SK-N-SH (cell line): ENCODE data around the gene PIAS4. TPM values are rescaled to one million over a fixed set of nuclear protein-coding genes. Genes with fewer than 3 reads are reported as not detected.
"Not testable (repeated sequence)": the region's sequence is repeated elsewhere in the genome, so short reads cannot be mapped to it uniquely, and the experiment has no call there.

Experiments used
- CTCF ChIA-PET: fragments of 300-600, 350-600 bp; formaldehyde crosslinking; extraction: SDS; loops from one replicate; lab custom pipeline; 2021; lab: Yijun Ruan, JAX
- POLR2A ChIA-PET: fragments of 350-600 bp; sonication (Branson Sonifier 250); formaldehyde crosslinking; extraction: SDS; loops from one replicate; lab custom pipeline; 2020; ENCODE audit warnings: antibody characterized with exemption, inconsistent platforms; lab: Yijun Ruan, JAX
- DNase-seq: peaks from one replicate; pipeline ENCODE4 v3.0.0; 2012
- H2AFZ ChIP-seq: fragments of 200-600 bp; sonication (generic); 2 replicates; pipeline ENCODE4 v1.8.1; 2016; ENCODE audit warnings: antibody characterized with exemption, mild to moderate bottlenecking, low read depth
- H3F3A ChIP-seq: fragments of 200-600 bp; sonication (generic); replicated peaks from 2 replicates; pipeline ENCODE3; 2016; ENCODE audit warnings: antibody characterized with exemption, mild to moderate bottlenecking; ENCODE audit not compliant: insufficient read depth
- H3K27ac ChIP-seq, 2 experiments: fragments of 200-500 bp in 1 of 2; fragments of 200-600 bp in 1 of 2; sonication (Bioruptor generic) in 1 of 2; sonication (generic), shearing (Covaris generic) in 1 of 2; 2 replicates each; pipeline versions ENCODE4 v1.5.1 to v1.6.1; 2014 to 2016; ENCODE audit warnings: low read depth in 2 of 2, inconsistent platforms in 1 of 2, low read length in 1 of 2, mild to moderate bottlenecking in 1 of 2, mixed read lengths in 1 of 2
- H3K27me3 ChIP-seq: fragments of 200-600 bp; sonication (generic), shearing (Covaris generic); 2 replicates; pipeline ENCODE4 v1.6.1; 2016; ENCODE audit warnings: mixed run types; ENCODE audit not compliant: insufficient read depth
- H3K36me3 ChIP-seq, 2 experiments: fragments of 200-500 bp in 1 of 2; fragments of 200-600 bp in 1 of 2; sonication (Bioruptor generic) in 1 of 2; sonication (generic) in 1 of 2; replicated peaks in 1 of 2; 2 replicates each; pipeline versions ENCODE3 to v1.5.1; 2014 to 2016; ENCODE audit warnings: low read length in 1 of 2, mild to moderate bottlenecking in 1 of 2; ENCODE audit not compliant: insufficient read depth in 2 of 2, control insufficient read depth in 1 of 2
- H3K4me1 ChIP-seq, 2 experiments: fragments of 200-500 bp in 1 of 2; fragments of 200-600 bp in 1 of 2; sonication (Bioruptor generic) in 1 of 2; sonication (generic), shearing (Covaris generic) in 1 of 2; 2 replicates each; pipeline versions ENCODE4 v1.5.1 to v1.6.1; 2014 to 2016; ENCODE audit warnings: low read depth in 1 of 2, low read length in 1 of 2, mixed run types in 1 of 2; ENCODE audit not compliant: insufficient read depth in 2 of 2, control insufficient read depth in 1 of 2
- H3K4me2 ChIP-seq: fragments of 200-600 bp; sonication (generic), shearing (Covaris generic); 2 replicates; pipeline ENCODE4 v1.6.1; 2017; ENCODE audit warnings: mixed run types
- H3K4me3 ChIP-seq, 2 experiments: fragments of 200-500 bp in 1 of 2; fragments of 200-600 bp in 1 of 2; sonication (Bioruptor generic) in 1 of 2; sonication (generic), shearing (Covaris generic) in 1 of 2; 2 replicates each; pipeline versions ENCODE4 v1.5.1 to v1.8.1; 2014 to 2016; ENCODE audit warnings: low read depth in 2 of 2, inconsistent platforms in 1 of 2, low read length in 1 of 2, mild to moderate bottlenecking in 1 of 2, mixed read lengths in 1 of 2, moderate library complexity in 1 of 2
- H3K79me2 ChIP-seq: fragments of 200-600 bp; sonication (generic); 2 replicates; pipeline ENCODE4 v1.8.1; 2017; ENCODE audit warnings: mild to moderate bottlenecking; ENCODE audit not compliant: insufficient read depth
- H3K9ac ChIP-seq: fragments of 200-600 bp; sonication (generic); 2 replicates; pipeline ENCODE4 v1.6.1; 2017; ENCODE audit warnings: mixed run types
- H3K9me2 ChIP-seq: fragments of 200-600 bp; sonication (generic); 2 replicates; pipeline ENCODE4 v1.6.1; 2017; ENCODE audit warnings: mixed run types
- H3K9me3 ChIP-seq: fragments of 200-600 bp; sonication (generic); 2 replicates; pipeline ENCODE4 v1.6.1; 2017; ENCODE audit warnings: mixed run types, mild to moderate bottlenecking, moderate library complexity
- H4K20me1 ChIP-seq: fragments of 200-600 bp; sonication (generic); 2 replicates; pipeline ENCODE4 v1.6.1; 2017; ENCODE audit warnings: mild to moderate bottlenecking, mixed run types; ENCODE audit not compliant: insufficient read depth
- MXI1 ChIP-seq: IDR thresholded peaks from 2 replicates; pipeline ENCODE4 v1.6.1; 2012; ENCODE audit warnings: mild to moderate bottlenecking, low read depth, low read length, improper control_type of control experiment
- RFX5 ChIP-seq: IDR thresholded peaks from 2 replicates; pipeline ENCODE4 v1.6.1; 2012; ENCODE audit warnings: mild to moderate bottlenecking, improper control_type of control experiment, low read length
- RXRA ChIP-seq: IDR thresholded peaks from 2 replicates; pipeline ENCODE4 v1.4.0; 2012; ENCODE audit warnings: low read depth, mild to moderate bottlenecking, borderline replicate concordance
- TAF1 ChIP-seq: IDR thresholded peaks from 2 replicates; pipeline ENCODE4 v1.6.1; 2012; ENCODE audit warnings: low read depth, mild to moderate bottlenecking, low read length, moderate library complexity, borderline replicate concordance
- TEAD4 ChIP-seq: IDR thresholded peaks from 2 replicates; pipeline ENCODE4 v1.4.0; 2012; ENCODE audit warnings: mild to moderate bottlenecking, borderline replicate concordance; ENCODE audit not compliant: insufficient read depth
- YY1 ChIP-seq: IDR thresholded peaks from 2 replicates; pipeline ENCODE4 v1.4.0; 2012; ENCODE audit warnings: low read depth, mild to moderate bottlenecking
- whole genome bisulfite sequencing: methylation state at CpG from one replicate; pipeline ENCODE4 v1.1.6; 2017; ENCODE audit warnings: low lambda C conversion rate; 5-methylcytosine and 5-hydroxymethylcytosine counted together
- polyA plus RNA-seq, 3 experiments: library from polyadenylated mRNA; depleted of rRNA; stranded (reverse); fragments of >200 nt; gene quantifications; 2 replicates each; pipeline ENCODE4 v1.2.3, GENCODE V29; 2012

Gene PIAS4
- polyA plus RNA-seq, 1 of the 3 experiments (the other 2 are of a cell fraction): 14.1 TPM

GRCh38 chr19:4007836-4008539 is 452 bp downstream of the PIAS4 start:
- Histone ChIP-seq H3K27ac (peak overlapping the region in 1 of 2 experiments; percentile 48; a peak in 2 of 4 replicates), H3K4me1 (peaks cover 12 to 17% of the 10 kb centered on the region in 2 experiments; a peak in 3 of 4 replicates), H3K9me3 (no peaks in the 10 kb centered on the region), H4K20me1 (peaks cover 43% of the 10 kb centered on the region), H3K79me2 (peaks cover 59% of the 10 kb centered on the region), H3K4me2 (peak overlapping the region; percentile 96), H2AFZ (no peak overlapping the region), H3K4me3 (peak overlapping the region; percentile 79 to 86), H3K27me3 (no peaks in the 10 kb centered on the region), H3K36me3 (peaks cover 0 to 12% of the 10 kb centered on the region in 2 experiments)
- DNase-seq: peak; percentile 63
- ChIA-PET POLR2A (interaction anchor here (0.6 to 2.3 kb wide), 4 partner anchors 9 to 58 kb away, joined by 3 to 11 read pairs (median 4); partner anchors contain the start of genes EEF2 and ZBTB7A), CTCF (interaction anchor here (0.6 to 5.8 kb wide), 5 partner anchors 20 to 179 kb away, joined by 3 to 38 read pairs (median 4); partner anchors contain the start of gene EEF2)
- 0% methylated on average over 4 of the region's 55 CpGs for WGBS
- TF ChIP-seq RXRA (no peak), MXI1 (peak; percentile 28; the same call in 1 of the 2 replicates), RFX5 (no peak)
- TF ChIP-seq, all 33 proteins: peak for 1
- H3F3A ChIP-seq: no peaks in the 10 kb centered on the region
- peak overlapping the region; percentile 76 for H3K9ac ChIP-seq
- no peaks in the 10 kb centered on the region for H3K9me2 ChIP-seq

GRCh38 chr19:4009990-4010807 is 2.7 kb downstream of the PIAS4 start:
- CTCF ChIA-PET: interaction anchor here (5.8 kb wide), 1 partner anchor 22 kb away, joined by 38 read pairs; no protein-coding TSS in a partner anchor
- H3K4me2 ChIP-seq: 0 out of 2 replicates have a peak overlapping the region, but pooled peaks have one; percentile 96
- no peak overlapping the region for H3K27ac ChIP-seq
- no peaks in the 10 kb centered on the region for H3K27me3 ChIP-seq
- H3K79me2 ChIP-seq: peaks cover 71% of the 10 kb centered on the region
- 81% methylated on average over 8 of the region's 24 CpGs for WGBS
- no peak overlapping the region for H3K9ac ChIP-seq
- H3K4me3 ChIP-seq: no peak overlapping the region
- DNase-seq: peak; percentile 6
- POLR2A ChIA-PET: no interaction called here
- no peak for TF ChIP-seq TAF1
- TF ChIP-seq TEAD4: no peak
- no peaks in the 10 kb centered on the region for H3K9me2 ChIP-seq
- no peaks in the 10 kb centered on the region for H3F3A ChIP-seq
- peaks cover 0 to 33% of the 10 kb centered on the region in 2 experiments for H3K36me3 ChIP-seq
- no peaks in the 10 kb centered on the region for H3K9me3 ChIP-seq
- H4K20me1 ChIP-seq: peaks cover 65% of the 10 kb centered on the region
- no peak overlapping the region for H2AFZ ChIP-seq
- peaks cover 12 to 35% of the 10 kb centered on the region in 2 experiments; a peak in 3 of 4 replicates for H3K4me1 ChIP-seq

GRCh38 chr19:4010808-4011110 is 3.2 kb downstream of the PIAS4 start:
- Histone ChIP-seq H3K9me2 (no peaks in the 10 kb centered on the region), H3K9me3 (no peaks in the 10 kb centered on the region), H3K36me3 (peaks cover 0 to 33% of the 10 kb centered on the region in 2 experiments), H3K79me2 (peaks cover 74% of the 10 kb centered on the region), H3K27ac (no peak overlapping the region), H3K4me2 (no peak overlapping the region), H3K27me3 (no peaks in the 10 kb centered on the region), H3K4me1 (peaks cover 12 to 40% of the 10 kb centered on the region in 2 experiments; a peak in 3 of 4 replicates), H3K4me3 (no peak overlapping the region), H3F3A (no peaks in the 10 kb centered on the region), H3K9ac (no peak overlapping the region), H2AFZ (no peak overlapping the region), H4K20me1 (peaks cover 70% of the 10 kb centered on the region)
- CTCF ChIA-PET: no interaction called here
- POLR2A ChIA-PET: no interaction called here
- DNase-seq: no peak
- 82% methylated on average over 13 of the region's 14 CpGs for WGBS
- no peak for TF ChIP-seq YY1

GRCh38 chr19:4011430-4011829 is 3.9 kb downstream of the PIAS4 start:
- H2AFZ ChIP-seq, H3K27me3 ChIP-seq, DNase-seq, CTCF ChIA-PET, H3K27ac ChIP-seq, H3K9me3 ChIP-seq, H3K4me3 ChIP-seq, H3K9ac ChIP-seq, H3K4me2 ChIP-seq, H3K9me2 ChIP-seq, H3F3A ChIP-seq, POLR2A ChIA-PET: not testable (repeated sequence)
- H3K79me2 ChIP-seq: peaks cover 76% of the 10 kb centered on the region
- 96% methylated on average over 6 of the region's 6 CpGs for WGBS
- H3K4me1 ChIP-seq: peaks cover 12 to 47% of the 10 kb centered on the region in 2 experiments; a peak in 3 of 4 replicates
- H3K36me3 ChIP-seq: peaks cover 0 to 37% of the 10 kb centered on the region in 2 experiments
- peaks cover 77% of the 10 kb centered on the region for H4K20me1 ChIP-seq
